Natural killer cell (primary cell): ENCODE results near the gene GTF2I. TPM values are rescaled to one million over a fixed set of nuclear protein-coding genes. Genes with fewer than 3 reads are reported as not detected.
"Not testable (repeated sequence)": the region's sequence is repeated elsewhere in the genome, so short reads cannot be mapped to it uniquely, and the experiment has no call there.

Source experiments
- ATAC-seq, 3 donors: fragments of 150-1000 bp in 2 of 3; fragments of 200-7000 bp in 1 of 3; cut with Tn5 transposase; 1 replicate in 1 of 3; 2 replicates in 2 of 3; pipeline ENCODE4 v1.10.0; 2021; ENCODE audit warnings: mild to moderate bottlenecking in 2 of 3, moderate library complexity in 2 of 3
- DNase-seq, 2 donors: peaks; one replicate each; pipeline versions ENCODE4 v3.0.0 to v3.0.0-alpha.2; 2013 to 2021; ENCODE audit warnings: mixed read lengths in 1 of 2
- H3K27ac ChIP-seq: one replicate; pipeline ENCODE4 v1.5.1; 2013; ENCODE audit warnings: mild to moderate bottlenecking, low read length
- H3K27me3 ChIP-seq: one replicate; pipeline ENCODE4 v1.6.1; 2013; ENCODE audit warnings: low read length; ENCODE audit not compliant: control insufficient read depth, insufficient read depth
- H3K36me3 ChIP-seq: one replicate; pipeline ENCODE4 v1.6.1; 2013; ENCODE audit warnings: low read length; ENCODE audit not compliant: control insufficient read depth, insufficient read depth
- H3K4me1 ChIP-seq: one replicate; pipeline ENCODE4 v1.6.1; 2013; ENCODE audit warnings: low read length; ENCODE audit not compliant: control insufficient read depth, insufficient read depth
- H3K4me3 ChIP-seq: one replicate; pipeline ENCODE4 v1.5.1; 2013; ENCODE audit warnings: low read length
- H3K9me3 ChIP-seq: one replicate; pipeline ENCODE4 v1.6.1; 2013; ENCODE audit warnings: low read length; ENCODE audit not compliant: control insufficient read depth, insufficient read depth
- H3K27ac Mint-ChIP-seq, 2 donors: one replicate each; pipeline ENCODE4 v1.8.0; 2022; ENCODE audit warnings: mild to moderate bottlenecking in 2 of 2, mixed read lengths in 2 of 2, moderate library complexity in 1 of 2
- H3K27me3 Mint-ChIP-seq, 2 donors: one replicate each; pipeline ENCODE4 v1.8.0; 2022; ENCODE audit warnings: low read depth in 2 of 2, mixed read lengths in 2 of 2
- H3K36me3 Mint-ChIP-seq: one replicate; pipeline ENCODE4 v1.8.0; 2022; ENCODE audit warnings: mixed read lengths
- H3K4me1 Mint-ChIP-seq, 2 donors: one replicate each; pipeline ENCODE4 v1.8.0; 2022; ENCODE audit warnings: mixed read lengths in 2 of 2
- H3K4me3 Mint-ChIP-seq: one replicate; pipeline ENCODE4 v1.8.0; 2022; ENCODE audit warnings: mild to moderate bottlenecking, moderate library complexity, mixed read lengths
- H3K9me3 Mint-ChIP-seq, 2 donors: one replicate each; pipeline ENCODE4 v1.8.0; 2022; ENCODE audit warnings: mixed read lengths in 2 of 2
- WGBS: methylation state at CpG from one replicate; pipeline ENCODE4 v1.1.7; 2013; ENCODE audit warnings: missing lambda C conversion rate; ENCODE audit not compliant: insufficient coverage; 5-methylcytosine and 5-hydroxymethylcytosine counted together
- intact Hi-C: fragments of 100-400 bp; cut with micrococcal nuclease; formaldehyde crosslinking; loops from one replicate; pipeline ENCODE4 v1.14.2; 2022
- total RNA-seq, 4 donors: library from RNA; stranded (reverse); fragments of 120-200 nt in 1 of 4; gene quantifications; one replicate each; pipeline versions ENCODE4 v1.2.3 to v1.2.4, GENCODE V29; 2013 to 2022

The GTF2I gene
- total RNA-seq, 3 donors from 2014 or later (not counting 1 experiment from before 2014, with no cell fraction given), result 153 to 222 (median 188) TPM

GRCh38 chr7:74753921-74754482 is 96.5 kb downstream of the GTF2I start:
- H3K27ac Mint-ChIP-seq, ATAC-seq, intact Hi-C loops, H3K27me3 Mint-ChIP-seq, DNase-seq, H3K4me1 ChIP-seq, H3K4me1 Mint-ChIP-seq, H3K36me3 Mint-ChIP-seq, H3K27me3 ChIP-seq, H3K4me3 ChIP-seq, H3K4me3 Mint-ChIP-seq, H3K9me3 Mint-ChIP-seq, H3K36me3 ChIP-seq, H3K9me3 ChIP-seq, H3K27ac ChIP-seq: not testable (repeated sequence)
- WGBS, result no CpG with 5 or more reads among the region's 9 CpGs

- H3K27me3 Mint-ChIP-seq, H3K36me3 Mint-ChIP-seq, H3K27me3 ChIP-seq, H3K27ac ChIP-seq, H3K27ac Mint-ChIP-seq, H3K36me3 ChIP-seq, H3K4me3 Mint-ChIP-seq, H3K9me3 Mint-ChIP-seq, H3K4me3 ChIP-seq, intact Hi-C loops, H3K4me1 ChIP-seq, H3K9me3 ChIP-seq, ATAC-seq, H3K4me1 Mint-ChIP-seq, DNase-seq: not testable (repeated sequence)
- no CpG with 5 or more reads among the region's 5 CpGs for WGBS
Observed at GRCh38 chr7:74756673-74757072, 99.2 kb downstream of the GTF2I start.

- H3K9me3 Mint-ChIP-seq, ATAC-seq, H3K27ac Mint-ChIP-seq, H3K36me3 ChIP-seq, H3K4me1 Mint-ChIP-seq, H3K27ac ChIP-seq, H3K9me3 ChIP-seq, intact Hi-C loops, DNase-seq, H3K4me3 ChIP-seq, H3K4me3 Mint-ChIP-seq, H3K36me3 Mint-ChIP-seq, H3K4me1 ChIP-seq, H3K27me3 ChIP-seq, H3K27me3 Mint-ChIP-seq: not testable (repeated sequence)
- WGBS, result no CpG with 5 or more reads among the region's 7 CpGs
Observed at GRCh38 chr7:74758268-74758667, 100.8 kb downstream of the GTF2I start.

- H3K4me1 ChIP-seq, H3K9me3 ChIP-seq, H3K36me3 ChIP-seq, H3K36me3 Mint-ChIP-seq, ATAC-seq, DNase-seq, H3K27ac ChIP-seq, H3K4me3 Mint-ChIP-seq, intact Hi-C loops, H3K9me3 Mint-ChIP-seq, H3K4me1 Mint-ChIP-seq, H3K27me3 ChIP-seq, H3K27ac Mint-ChIP-seq, H3K27me3 Mint-ChIP-seq, H3K4me3 ChIP-seq: not testable (repeated sequence)
- WGBS, result no CpG with 5 or more reads among the region's 3 CpGs
Observed at GRCh38 chr7:74758982-74759381, 101.5 kb downstream of the GTF2I start.

- H3K4me3 ChIP-seq, H3K4me1 Mint-ChIP-seq, H3K27ac Mint-ChIP-seq, H3K36me3 Mint-ChIP-seq, H3K27me3 ChIP-seq, H3K4me1 ChIP-seq, H3K9me3 Mint-ChIP-seq, H3K9me3 ChIP-seq, H3K36me3 ChIP-seq, H3K4me3 Mint-ChIP-seq, DNase-seq, intact Hi-C loops, H3K27me3 Mint-ChIP-seq, H3K27ac ChIP-seq: not testable (repeated sequence)
- peak; percentile 71 to 75 (median 75) for ATAC-seq
- no CpG with 5 or more reads among the region's 17 CpGs for WGBS
Observed at GRCh38 chr7:74765205-74765918, 107.8 kb downstream of the GTF2I start.

GRCh38 chr7:74766509-74766908 is 109.0 kb downstream of the GTF2I start:
- H3K27me3 Mint-ChIP-seq, H3K4me3 Mint-ChIP-seq, DNase-seq, intact Hi-C loops, H3K4me1 Mint-ChIP-seq, H3K27ac ChIP-seq, H3K4me3 ChIP-seq, H3K4me1 ChIP-seq, H3K27me3 ChIP-seq, H3K36me3 Mint-ChIP-seq, H3K9me3 Mint-ChIP-seq, H3K27ac Mint-ChIP-seq, H3K36me3 ChIP-seq, H3K9me3 ChIP-seq, ATAC-seq: not testable (repeated sequence)
- no CpG with 5 or more reads among the region's 7 CpGs for WGBS

GRCh38 chr7:74766991-74767390 is 109.5 kb downstream of the GTF2I start:
- H3K4me3 Mint-ChIP-seq, H3K4me3 ChIP-seq, intact Hi-C loops, H3K27ac Mint-ChIP-seq, H3K27ac ChIP-seq, H3K9me3 ChIP-seq, H3K27me3 Mint-ChIP-seq, H3K4me1 Mint-ChIP-seq, H3K4me1 ChIP-seq, H3K27me3 ChIP-seq, H3K36me3 ChIP-seq, ATAC-seq, H3K36me3 Mint-ChIP-seq, DNase-seq, H3K9me3 Mint-ChIP-seq: not testable (repeated sequence)
- 90% methylated on average over 6 of the region's 10 CpGs for WGBS

GRCh38 chr7:74770062-74770461 is 112.5 kb downstream of the GTF2I start:
- H3K27me3 Mint-ChIP-seq, H3K36me3 Mint-ChIP-seq, H3K27ac ChIP-seq, H3K4me3 Mint-ChIP-seq, H3K27me3 ChIP-seq, H3K9me3 ChIP-seq, H3K4me3 ChIP-seq, DNase-seq, H3K4me1 ChIP-seq, H3K27ac Mint-ChIP-seq, ATAC-seq, H3K9me3 Mint-ChIP-seq, H3K4me1 Mint-ChIP-seq, intact Hi-C loops, H3K36me3 ChIP-seq: not testable (repeated sequence)
- WGBS, result 97% methylated on average over 4 of the region's 7 CpGs
